AG08396 (cell line): Measurements from ENCODE around the gene FOXK2.

Experiments
- DNase-seq: peaks from one replicate; pipeline ENCODE4 v3.0.0; 2012; ENCODE audit warnings: low spot score, mixed read lengths

Gene FOXK2

DNA sequence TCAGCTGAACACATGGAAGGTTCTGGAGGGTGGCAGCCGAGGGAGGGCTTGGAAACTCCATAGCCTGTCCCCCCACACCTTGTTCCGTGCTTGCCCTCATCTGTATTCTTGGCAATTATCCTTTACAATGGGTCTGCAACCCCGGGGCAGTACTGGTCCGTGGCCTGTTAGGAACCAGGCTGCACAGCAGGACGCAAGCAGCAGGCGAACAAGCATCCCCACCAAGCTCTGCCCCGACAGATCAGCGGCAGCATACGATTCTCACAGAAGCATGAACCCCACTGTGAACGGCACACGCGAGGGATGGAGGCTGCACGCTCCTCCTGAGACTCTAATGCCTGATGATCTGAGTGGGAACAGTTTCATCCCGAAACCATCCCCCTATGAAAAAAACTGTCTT is 122.5 kb downstream of the FOXK2 start:
- no peak for DNase-seq

GRCh38 chr17:82644148-82644547 is 124.6 kb downstream of the FOXK2 start:
- DNase-seq, result no peak

DNA sequence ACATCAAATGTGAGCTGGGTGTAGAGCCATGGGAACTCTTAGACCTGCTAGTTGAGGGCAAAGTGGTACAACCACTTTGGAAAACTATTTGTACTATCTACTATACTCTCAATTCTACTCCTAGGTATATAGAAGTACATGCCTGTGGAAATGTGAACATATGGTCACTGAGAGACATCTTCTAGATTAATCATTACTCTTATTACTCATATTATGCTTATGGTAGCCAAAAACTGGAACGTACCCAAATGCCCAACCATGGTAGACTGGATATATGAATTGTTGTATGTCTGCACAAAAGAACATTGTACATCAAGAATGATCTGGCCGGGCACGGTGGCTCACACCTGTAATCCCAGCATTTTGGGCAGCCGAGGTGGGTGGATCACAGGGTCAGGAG is 126.0 kb downstream of the FOXK2 start:
- no peak for DNase-seq

DNA sequence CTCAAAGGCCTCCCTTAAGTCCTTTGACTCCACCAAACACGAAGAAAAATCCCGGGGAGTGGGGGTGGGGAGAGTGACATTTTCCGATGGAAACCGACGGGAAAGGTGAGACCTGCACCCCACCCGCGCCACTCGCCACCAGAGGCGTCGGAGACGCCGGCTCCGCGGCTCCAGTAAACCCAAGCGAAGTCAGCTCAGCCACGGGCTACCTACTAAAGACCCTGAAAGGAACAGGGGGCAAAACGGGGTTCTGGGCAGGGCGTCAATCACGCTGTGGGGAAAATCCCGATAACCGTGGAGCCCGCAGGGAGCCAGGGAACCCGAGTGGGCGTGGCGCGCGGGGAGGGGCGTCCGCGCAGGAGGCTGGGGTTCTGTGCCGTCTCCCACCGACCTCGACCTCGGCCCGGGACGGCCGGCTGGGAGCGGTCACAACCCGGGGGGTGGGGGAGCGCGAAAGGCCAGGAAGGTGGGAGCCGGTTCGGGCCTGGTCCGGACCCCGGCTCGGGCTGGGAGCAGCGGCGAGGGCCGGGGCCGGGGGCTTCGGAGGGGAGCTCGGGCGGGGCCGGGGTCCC is 128.1 kb downstream of the FOXK2 start:
- peak; percentile 68 for DNase-seq

- DNase-seq, result peak; percentile 100
Measured at GRCh38 chr17:82648165-82648668, 128.7 kb downstream of the FOXK2 start, which contains the start of gene WDR45B. TSS of gene WDR45B (minus strand) at chr17:82648444. CDS start at chr17:82648340, 104 bp downstream.

DNA sequence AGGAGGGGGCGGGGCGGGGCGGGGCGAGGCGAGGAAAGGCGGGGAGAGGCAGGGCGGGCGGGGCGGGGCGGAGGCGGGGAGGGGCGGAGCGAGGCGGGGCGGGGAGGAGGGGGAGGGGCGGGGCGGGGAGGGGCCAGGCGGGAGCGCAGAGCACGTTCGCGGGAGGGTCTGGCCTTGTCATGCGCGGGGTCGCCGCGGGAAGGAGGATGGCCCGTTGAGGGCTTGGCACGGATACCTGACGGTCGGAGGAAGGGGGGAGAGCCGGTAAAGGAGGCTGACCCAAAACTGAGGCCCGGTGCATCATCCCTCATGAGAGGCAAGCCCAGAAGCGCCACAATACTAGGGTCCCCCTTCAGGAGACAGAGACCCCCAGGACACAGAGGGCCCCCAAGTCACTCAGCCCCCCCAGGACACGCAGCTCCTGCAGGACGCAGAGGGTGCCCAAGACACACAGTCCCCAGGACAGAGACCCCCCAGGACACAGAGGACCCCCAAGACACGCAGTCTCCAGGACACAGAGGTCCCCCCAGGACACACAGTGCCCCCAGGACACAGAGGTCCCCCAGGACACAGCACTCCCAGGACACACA is 129.3 kb downstream of the FOXK2 start:
- DNase-seq, result peak; percentile 86

DNA sequence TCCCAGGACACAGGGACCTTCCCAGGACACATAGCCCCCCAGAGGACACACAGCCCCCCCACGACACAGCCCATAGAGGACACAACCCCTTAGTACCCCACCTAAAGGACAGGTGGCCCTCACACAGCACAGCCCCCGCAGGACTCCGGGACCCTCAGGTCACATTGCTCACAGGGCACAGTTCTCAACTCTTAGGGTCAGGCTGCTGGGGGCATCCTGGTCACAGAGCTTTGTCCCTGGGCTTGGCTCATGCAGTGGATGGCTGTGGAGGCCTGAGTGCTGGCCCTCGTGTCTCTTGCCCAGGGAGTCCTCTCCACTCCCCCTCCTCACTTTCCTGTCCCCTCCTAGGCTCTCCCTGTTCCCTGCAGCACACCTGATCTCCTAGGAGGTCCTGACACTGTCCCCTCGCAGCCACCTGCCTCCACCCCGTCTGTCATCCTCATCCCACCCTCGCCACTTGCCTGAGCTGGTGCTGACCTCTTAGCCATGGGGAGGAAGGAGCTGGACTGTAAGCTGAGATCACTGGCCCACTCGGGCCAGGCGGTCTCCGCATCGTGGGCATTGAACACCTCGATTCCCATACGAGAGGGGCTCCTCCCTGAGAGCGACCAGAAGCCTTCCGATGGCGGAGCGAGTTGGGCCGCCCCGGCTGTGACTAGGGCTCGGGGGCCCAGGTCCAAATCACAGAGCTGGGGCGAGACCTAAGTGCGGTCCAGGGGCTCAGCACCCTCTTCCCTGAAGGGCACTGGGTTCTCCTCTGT is 130.1 kb downstream of the FOXK2 start:
- no peak for DNase-seq

- no peak for DNase-seq
Measured at GRCh38 chr17:82650723-82651122, 131.2 kb downstream of the FOXK2 start.

- DNase-seq, result no peak
Measured at GRCh38 chr17:82653651-82654528, 134.4 kb downstream of the FOXK2 start.
